Activated CD4-positive, alpha-beta T cell treated with anti-CD3 and anti-CD28 coated beads for 4 hours (primary cell): ENCODE data around the gene CENPA.
"Not testable (repeated sequence)": the region's sequence is repeated elsewhere in the genome, so short reads cannot be mapped to it uniquely, and the experiment has no call there.

Experiments
- DNase-seq, 2 donors: peaks; one replicate each; pipeline ENCODE4 v3.0.0-alpha.2; 2020

The CENPA gene

GRCh38 chr2:26785431-26786206 is at the start of gene CENPA:
TSS of gene CENPA (plus strand) at chr2:26786056. CDS start at chr2:26786197, 141 bp downstream.
- peak; percentile 94 to 95 for DNase-seq

- DNase-seq = no peak
Observed at GRCh38 chr2:26737221-26737620, 48.6 kb upstream of the CENPA start.

- no peak for DNase-seq
Observed at GRCh38 chr2:26738481-26738880, 47.4 kb upstream of the CENPA start.

GRCh38 chr2:26739514-26739913 is 46.3 kb upstream of the CENPA start:
- no peak for DNase-seq

GRCh38 chr2:26740346-26740745 is 45.5 kb upstream of the CENPA start:
- no peak for DNase-seq

- no peak for DNase-seq
Observed at GRCh38 chr2:26740890-26741302, 45.0 kb upstream of the CENPA start.

GRCh38 chr2:26742048-26742770 is 43.6 kb upstream of the CENPA start:
- no peak for DNase-seq

GRCh38 chr2:26743852-26744251 is 42.0 kb upstream of the CENPA start:
- no peak for DNase-seq

GRCh38 chr2:26744953-26745352 is 40.9 kb upstream of the CENPA start:
- no peak for DNase-seq

GRCh38 chr2:26745609-26746327 is 40.1 kb upstream of the CENPA start:
- peak; percentile 71 to 81 for DNase-seq

- DNase-seq = no peak
Observed at GRCh38 chr2:26746934-26747333, 38.9 kb upstream of the CENPA start.

GRCh38 chr2:26749787-26750420 is 36.0 kb upstream of the CENPA start:
- DNase-seq = not testable (repeated sequence)

GRCh38 chr2:26750467-26750866 is 35.4 kb upstream of the CENPA start:
- DNase-seq = not testable (repeated sequence)

GRCh38 chr2:26752656-26753055 is 33.2 kb upstream of the CENPA start:
- DNase-seq = no peak

GRCh38 chr2:26754539-26754938 is 31.3 kb upstream of the CENPA start:
- DNase-seq = no peak

GRCh38 chr2:26754972-26755670 is 30.7 kb upstream of the CENPA start:
- no peak for DNase-seq

GRCh38 chr2:26756337-26756736 is 29.5 kb upstream of the CENPA start:
- DNase-seq = no peak

- DNase-seq = no peak
Observed at GRCh38 chr2:26757873-26758789, 27.7 kb upstream of the CENPA start.

- DNase-seq = no peak
Observed at GRCh38 chr2:26758790-26759321, 27.0 kb upstream of the CENPA start.

- no peak for DNase-seq
Observed at GRCh38 chr2:26759845-26760244, 26.0 kb upstream of the CENPA start.

GRCh38 chr2:26760991-26761390 is 24.9 kb upstream of the CENPA start:
- not testable (repeated sequence) for DNase-seq
